CD14-positive monocyte (primary cell): Measurements from ENCODE around the gene RNF126. TPM values are rescaled to one million over a fixed set of nuclear protein-coding genes. Genes with fewer than 3 reads are reported as not detected.
A peak's percentile ranks its signal among the peaks of the same experiment; 100 is the strongest.

ENCODE experiments used
- DNase-seq, 3 donors: peaks; one replicate each; pipeline ENCODE4 v3.0.0-alpha.2; 2011 to 2022
- H2AFZ ChIP-seq: 2 replicates; pipeline ENCODE4 v1.6.0; 2012; ENCODE audit warnings: mild to moderate bottlenecking, low read depth, low read length, inconsistent platforms; ENCODE audit not compliant: insufficient read depth, poor library complexity, severe bottlenecking
- H3K27ac ChIP-seq, 2 donors: 1 replicate in 1 of 2; 2 replicates in 1 of 2; pipeline ENCODE4 v1.5.1; 2012 to 2013; ENCODE audit warnings: low read length in 2 of 2, control low read depth in 1 of 2, inconsistent platforms in 1 of 2, low read depth in 1 of 2, mild to moderate bottlenecking in 1 of 2
- H3K27me3 ChIP-seq, 2 donors: one replicate each; pipeline versions ENCODE4 v1.6.0 to v1.6.1; 2011 to 2013; ENCODE audit warnings: low read length in 2 of 2; ENCODE audit not compliant: control insufficient read depth in 2 of 2, insufficient read depth in 2 of 2
- H3K36me3 ChIP-seq, 2 donors: replicated peaks in 1 of 2; 1 replicate in 1 of 2; 2 replicates in 1 of 2; pipeline versions ENCODE4 v1.5.1 to v1.6.1; 2012 to 2013; ENCODE audit warnings: low read length in 2 of 2, control low read depth in 1 of 2, inconsistent platforms in 1 of 2, mild to moderate bottlenecking in 1 of 2; ENCODE audit not compliant: insufficient read depth in 2 of 2, control insufficient read depth in 1 of 2
- H3K4me1 ChIP-seq, 2 donors: 1 replicate in 1 of 2; 2 replicates in 1 of 2; pipeline versions ENCODE4 v1.5.1 to v1.6.1; 2012 to 2013; ENCODE audit warnings: low read length in 2 of 2, control low read depth in 1 of 2, inconsistent platforms in 1 of 2, mild to moderate bottlenecking in 1 of 2, moderate library complexity in 1 of 2; ENCODE audit not compliant: insufficient read depth in 2 of 2, control insufficient read depth in 1 of 2
- H3K4me2 ChIP-seq: replicated peaks from 2 replicates; pipeline ENCODE3; 2012; ENCODE audit warnings: low read length, moderate library complexity, mild to moderate bottlenecking; ENCODE audit not compliant: poor library complexity, severe bottlenecking; ENCODE audit errors: extremely low read depth
- H3K4me3 ChIP-seq, 3 experiments: fragments of 200-600 bp in 1 of 3; sonication (generic) in 1 of 3; replicated peaks in 1 of 3; 1 replicate in 2 of 3; 2 replicates in 1 of 3; pipeline ENCODE4 v1.5.1; 2011 to 2013; ENCODE audit warnings: low read length in 3 of 3, mild to moderate bottlenecking in 3 of 3, control low read depth in 2 of 3, low read depth in 2 of 3, inconsistent platforms in 1 of 3, moderate library complexity in 1 of 3
- H3K79me2 ChIP-seq: 2 replicates; pipeline ENCODE4 v1.6.0; 2012; ENCODE audit warnings: mild to moderate bottlenecking, control low read depth, inconsistent platforms, low read length, moderate library complexity; ENCODE audit not compliant: insufficient read depth
- H3K9ac ChIP-seq: 2 replicates; pipeline ENCODE4 v1.6.0; 2017; ENCODE audit warnings: low read length, mild to moderate bottlenecking; ENCODE audit not compliant: insufficient read depth, poor library complexity, severe bottlenecking
- H3K9me3 ChIP-seq, 2 donors: replicated peaks in 1 of 2; 1 replicate in 1 of 2; 2 replicates in 1 of 2; pipeline versions ENCODE4 v1.5.1 to v1.6.1; 2012 to 2013; ENCODE audit warnings: low read length in 2 of 2, control low read depth in 1 of 2; ENCODE audit not compliant: control insufficient read depth in 1 of 2, insufficient read depth in 1 of 2
- H4K20me1 ChIP-seq: 2 replicates; pipeline ENCODE4 v1.6.0; 2012; ENCODE audit warnings: mild to moderate bottlenecking, low read length, control low read depth, moderate library complexity; ENCODE audit not compliant: insufficient read depth
- H3K27ac Mint-ChIP-seq, 7 donors: one replicate each; pipeline ENCODE4 v1.8.0; 2020; ENCODE audit warnings: mild to moderate bottlenecking in 7 of 7, mixed read lengths in 7 of 7, moderate library complexity in 6 of 7, inconsistent platforms in 2 of 7
- H3K27me3 Mint-ChIP-seq, 3 donors: one replicate each; pipeline ENCODE4 v1.8.0; 2021 to 2022; ENCODE audit warnings: low read depth in 3 of 3, mild to moderate bottlenecking in 3 of 3, mixed read lengths in 3 of 3, moderate library complexity in 3 of 3, inconsistent platforms in 1 of 3
- H3K36me3 Mint-ChIP-seq, 2 donors: one replicate each; pipeline ENCODE4 v1.8.0; 2020; ENCODE audit warnings: mixed read lengths in 2 of 2, inconsistent platforms in 1 of 2, mild to moderate bottlenecking in 1 of 2
- H3K4me1 Mint-ChIP-seq: one replicate; pipeline ENCODE4 v1.8.0; 2020; ENCODE audit warnings: mild to moderate bottlenecking, mixed read lengths
- H3K4me3 Mint-ChIP-seq, 2 donors: one replicate each; pipeline ENCODE4 v1.8.0; 2020; ENCODE audit warnings: mild to moderate bottlenecking in 2 of 2, mixed read lengths in 2 of 2, moderate library complexity in 1 of 2
- H3K9me3 Mint-ChIP-seq, 7 donors: one replicate each; pipeline ENCODE4 v1.8.0; 2020 to 2022; ENCODE audit warnings: mixed read lengths in 7 of 7, mild to moderate bottlenecking in 6 of 7, moderate library complexity in 6 of 7, inconsistent platforms in 2 of 7
- WGBS: methylation state at CpG from one replicate; pipeline ENCODE4 v1.1.5; 2013; ENCODE audit warnings: missing lambda C conversion rate; ENCODE audit not compliant: insufficient coverage; 5-methylcytosine and 5-hydroxymethylcytosine counted together
- intact Hi-C, 2 donors: fragments of 100-400 bp; cut with micrococcal nuclease; formaldehyde crosslinking; loops; one replicate each; pipeline versions ENCODE4 v1.15.0 to v1.15.1; 2023
- polyA plus RNA-seq, 3 donors: library from polyadenylated mRNA; depleted of rRNA in 1 of 3; unstranded in 2 of 3; stranded (reverse) in 1 of 3; fragments of 300-500 nt in 2 of 3; fragments of >200 nt in 1 of 3; fragmentation: Illumina TruSeq in 2 of 3; gene quantifications; 1 replicate in 2 of 3; 2 replicates in 1 of 3; pipeline ENCODE4 v1.2.3, GENCODE V29; 2012 to 2021
- TF ChIP-seq, protein P1 (sequence below): fragments of 200-600 bp; IDR thresholded peaks from one replicate; pipeline ENCODE4 v1.8.0; 2022; ENCODE audit warnings: antibody characterized with exemption, mild to moderate bottlenecking

Gene RNF126
- polyA plus RNA-seq, 3 donors, result 29.1 to 51.6 (median 31.6) TPM

DNA sequence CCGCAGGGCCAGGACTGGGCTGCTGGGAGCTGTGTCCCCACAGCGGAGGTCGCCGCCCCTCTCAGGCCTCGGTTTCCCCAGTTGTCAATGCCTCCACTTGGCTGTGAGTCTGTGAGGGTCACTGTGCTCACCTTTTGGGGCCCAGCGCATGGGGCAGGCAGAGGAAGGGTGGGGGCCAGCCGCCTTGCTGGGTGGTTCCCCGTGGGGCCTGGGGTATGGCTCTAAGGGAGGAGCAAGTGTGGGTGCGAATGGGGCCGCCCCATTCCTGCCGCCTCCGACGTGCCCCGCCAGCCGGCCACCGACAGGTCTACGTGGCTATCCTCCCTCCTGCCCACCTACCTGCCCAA, 24.1 kb downstream of the RNF126 start:
- peaks cover 0 to 3% of the 10 kb centered on the region in 2 donors for H3K36me3 Mint-ChIP-seq
- H3K4me1 ChIP-seq, result peaks cover 11 to 23% of the 10 kb centered on the region in 2 donors
- H3K4me3 Mint-ChIP-seq, result peak overlapping the region in 1 of 2 donors; percentile 92
- H3K27me3 ChIP-seq, result peaks cover 0 to 18% of the 10 kb centered on the region in 2 donors
- intact Hi-C loops, result loop anchor here (5.0 to 10.0 kb wide), 3 partner anchors 67 to 134 kb away; partner anchors contain the start of genes BSG (in 1 of the 2), CDC34 (in 1 of the 2) and TPGS1 (in 1 of the 2)
- no peak overlapping the region for H3K9ac ChIP-seq
- no peaks in the 10 kb centered on the region for H3K36me3 ChIP-seq
- peak overlapping the region in 1 of 7 donors; percentile 40 for H3K27ac Mint-ChIP-seq
- no peaks in the 10 kb centered on the region for H4K20me1 ChIP-seq
- peaks cover 11% of the 10 kb centered on the region for H3K4me1 Mint-ChIP-seq
- H3K4me3 ChIP-seq, result peak overlapping the region in 1 of 3 experiments; percentile 66
- H3K27me3 Mint-ChIP-seq, result peaks cover 23 to 35% (median 27%) of the 10 kb centered on the region in 3 donors
- no peak overlapping the region for H3K27ac ChIP-seq
- H3K9me3 ChIP-seq, result no peaks in the 10 kb centered on the region
- H3K4me2 ChIP-seq, result peak overlapping the region; percentile 74
- 85% methylated on average over 7 of the region's 17 CpGs for WGBS
- TF ChIP-seq, protein P1, sequence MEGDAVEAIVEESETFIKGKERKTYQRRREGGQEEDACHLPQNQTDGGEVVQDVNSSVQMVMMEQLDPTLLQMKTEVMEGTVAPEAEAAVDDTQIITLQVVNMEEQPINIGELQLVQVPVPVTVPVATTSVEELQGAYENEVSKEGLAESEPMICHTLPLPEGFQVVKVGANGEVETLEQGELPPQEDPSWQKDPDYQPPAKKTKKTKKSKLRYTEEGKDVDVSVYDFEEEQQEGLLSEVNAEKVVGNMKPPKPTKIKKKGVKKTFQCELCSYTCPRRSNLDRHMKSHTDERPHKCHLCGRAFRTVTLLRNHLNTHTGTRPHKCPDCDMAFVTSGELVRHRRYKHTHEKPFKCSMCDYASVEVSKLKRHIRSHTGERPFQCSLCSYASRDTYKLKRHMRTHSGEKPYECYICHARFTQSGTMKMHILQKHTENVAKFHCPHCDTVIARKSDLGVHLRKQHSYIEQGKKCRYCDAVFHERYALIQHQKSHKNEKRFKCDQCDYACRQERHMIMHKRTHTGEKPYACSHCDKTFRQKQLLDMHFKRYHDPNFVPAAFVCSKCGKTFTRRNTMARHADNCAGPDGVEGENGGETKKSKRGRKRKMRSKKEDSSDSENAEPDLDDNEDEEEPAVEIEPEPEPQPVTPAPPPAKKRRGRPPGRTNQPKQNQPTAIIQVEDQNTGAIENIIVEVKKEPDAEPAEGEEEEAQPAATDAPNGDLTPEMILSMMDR, result no peak
- no peak for DNase-seq
- peaks cover 0 to 9% (median 4%) of the 10 kb centered on the region in 7 donors for H3K9me3 Mint-ChIP-seq
- no peaks in the 10 kb centered on the region for H3K79me2 ChIP-seq
- no peak overlapping the region for H2AFZ ChIP-seq

GRCh38 chr19:634975-635652, 27.9 kb downstream of the RNF126 start:
- intact Hi-C loops, result loop anchor here (5.0 to 10.0 kb wide), 3 partner anchors 63 to 130 kb away; partner anchors contain the start of genes BSG (in 1 of the 2), CDC34 (in 1 of the 2) and TPGS1 (in 1 of the 2)
- WGBS, result 95% methylated on average over 13 of the region's 16 CpGs
- no peak overlapping the region for H3K4me2 ChIP-seq

More at GRCh38 chr19:634975-635652, 27.9 kb downstream of the RNF126 start:
- Mint-ChIP-seq H3K4me3 (no peak overlapping the region), H3K9me3 (peaks cover 0 to 7% (median 3%) of the 10 kb centered on the region in 7 donors), H3K27ac (no peak overlapping the region), H3K36me3 (peaks cover 6 to 24% of the 10 kb centered on the region in 2 donors), H3K4me1 (peaks cover 30% of the 10 kb centered on the region), H3K27me3 (peaks cover 19 to 33% (median 26%) of the 10 kb centered on the region in 3 donors)
- Histone ChIP-seq H3K36me3 (peaks cover 0 to 10% of the 10 kb centered on the region in 2 donors), H3K27ac (no peak overlapping the region), H3K9me3 (no peaks in the 10 kb centered on the region), H4K20me1 (no peaks in the 10 kb centered on the region), H2AFZ (no peak overlapping the region), H3K4me1 (peaks cover 25 to 40% of the 10 kb centered on the region in 2 donors), H3K4me3 (no peak overlapping the region), H3K9ac (no peak overlapping the region), H3K79me2 (peaks cover 4% of the 10 kb centered on the region), H3K27me3 (peaks cover 0 to 15% of the 10 kb centered on the region in 2 donors)
- TF ChIP-seq, protein P1, result no peak
- no peak for DNase-seq
